Measurements from ENCODE around the gene PSMD1. TPM values are rescaled to one million over a fixed set of nuclear protein-coding genes. Genes with fewer than 3 reads are reported as not detected.

The PSMD1 gene
- total RNA-seq, 1 donor from 2014 or later = 91.6 TPM

GRCh38 chr2:231129216-231129615 lies 72.5 kb downstream of the PSMD1 start:
- Mint-ChIP-seq H3K4me3 (no peak overlapping the region), H3K4me1 (ENCODE audit: unreplicated experiment) (peaks cover 27% of the 10 kb centered on the region), H3K9me3 (no peaks in the 10 kb centered on the region), H3K27me3 (no peaks in the 10 kb centered on the region), H3K36me3 (peaks cover 8% of the 10 kb centered on the region), H3K27ac (no peak overlapping the region)
- TF ChIP-seq CTCF (conservative IDR thresholded peaks at IDR 0.05) = no peak
- no peak for DNase-seq (ENCODE audit: extremely low spot score, unreplicated experiment)

GRCh38 chr2:231130336-231131056 lies 73.8 kb downstream of the PSMD1 start:
- H3K4me1 Mint-ChIP-seq (ENCODE audit: unreplicated experiment) = peaks cover 17% of the 10 kb centered on the region
- no peaks in the 10 kb centered on the region for H3K27me3 Mint-ChIP-seq
- no peaks in the 10 kb centered on the region for H3K9me3 Mint-ChIP-seq
- H3K27ac Mint-ChIP-seq = no peak overlapping the region
- no peak for DNase-seq (ENCODE audit: extremely low spot score, unreplicated experiment)
- TF ChIP-seq CTCF (conservative IDR thresholded peaks at IDR 0.05) = no peak
- H3K36me3 Mint-ChIP-seq = peaks cover 8% of the 10 kb centered on the region
- H3K4me3 Mint-ChIP-seq = no peak overlapping the region

GRCh38 chr2:231132129-231132528 lies 75.5 kb downstream of the PSMD1 start:
- DNase-seq (ENCODE audit: extremely low spot score, unreplicated experiment) = no peak
- no peak overlapping the region for H3K4me3 Mint-ChIP-seq
- TF ChIP-seq CTCF (conservative IDR thresholded peaks at IDR 0.05) = no peak
- peaks cover 4% of the 10 kb centered on the region for H3K36me3 Mint-ChIP-seq
- H3K9me3 Mint-ChIP-seq = no peaks in the 10 kb centered on the region
- H3K4me1 Mint-ChIP-seq (ENCODE audit: unreplicated experiment) = peaks cover 16% of the 10 kb centered on the region
- H3K27ac Mint-ChIP-seq = no peak overlapping the region
- H3K27me3 Mint-ChIP-seq = no peaks in the 10 kb centered on the region

- Mint-ChIP-seq H3K27me3 (no peaks in the 10 kb centered on the region), H3K4me1 (ENCODE audit: unreplicated experiment) (peaks cover 16% of the 10 kb centered on the region), H3K4me3 (no peak overlapping the region), H3K27ac (no peak overlapping the region), H3K9me3 (no peaks in the 10 kb centered on the region), H3K36me3 (peaks cover 8% of the 10 kb centered on the region)
- no peak for DNase-seq (ENCODE audit: extremely low spot score, unreplicated experiment)
- TF ChIP-seq CTCF (conservative IDR thresholded peaks at IDR 0.05) = no peak
Measured at GRCh38 chr2:231133365-231134099, 76.9 kb downstream of the PSMD1 start.

GRCh38 chr2:231134910-231135655 lies 78.4 kb downstream of the PSMD1 start:
- H3K27ac Mint-ChIP-seq = no peak overlapping the region
- H3K4me3 Mint-ChIP-seq = no peak overlapping the region
- DNase-seq (ENCODE audit: extremely low spot score, unreplicated experiment) = no peak
- H3K9me3 Mint-ChIP-seq = no peaks in the 10 kb centered on the region
- H3K27me3 Mint-ChIP-seq = no peaks in the 10 kb centered on the region
- peaks cover 8% of the 10 kb centered on the region for H3K36me3 Mint-ChIP-seq
- peaks cover 16% of the 10 kb centered on the region for H3K4me1 Mint-ChIP-seq (ENCODE audit: unreplicated experiment)
- no peak for TF ChIP-seq CTCF (conservative IDR thresholded peaks at IDR 0.05)
